ENCODE measurements around the gene FAHD1.

Gene FAHD1

GRCh38 chr16:1826691-1827573 lies at the start of gene FAHD1, which contains the start of gene HAGH:
FAHD1 (plus strand) TSS chr16:1827206; CDS start chr16:1827239, 33 bp downstream.
HAGH (minus strand) TSS chr16:1826825; CDS start chr16:1826787, 38 bp downstream.
- DNase-seq (ENCODE audit: low read depth): peak; percentile 88

GRCh38 chr16:1777375-1778199 lies 49.4 kb upstream of the FAHD1 start:
- no peak for DNase-seq (ENCODE audit: low read depth)

GRCh38 chr16:1778200-1779179 lies 48.5 kb upstream of the FAHD1 start:
- DNase-seq (ENCODE audit: low read depth): no peak

GRCh38 chr16:1779234-1779701 lies 47.7 kb upstream of the FAHD1 start:
- DNase-seq (ENCODE audit: low read depth): no peak

GRCh38 chr16:1779741-1780676 lies 47.0 kb upstream of the FAHD1 start:
- no peak for DNase-seq (ENCODE audit: low read depth)

- DNase-seq (ENCODE audit: low read depth): no peak
Measured at GRCh38 chr16:1780677-1781072, 46.3 kb upstream of the FAHD1 start.

GRCh38 chr16:1781254-1781653 lies 45.8 kb upstream of the FAHD1 start:
- DNase-seq (ENCODE audit: low read depth): no peak

GRCh38 chr16:1781758-1782407 lies 45.1 kb upstream of the FAHD1 start:
- peak; percentile 41 for DNase-seq (ENCODE audit: low read depth)

GRCh38 chr16:1782408-1783264 lies 44.4 kb upstream of the FAHD1 start, which contains the start of the genes NUBP2 and SPSB3:
NUBP2 (plus strand) TSS chr16:1782960; CDS start chr16:1783021, 61 bp downstream.
SPSB3 (minus strand) TSS chr16:1782571; CDS start chr16:1781483, 1,088 bp downstream.
- peak; percentile 100 for DNase-seq (ENCODE audit: low read depth)

- DNase-seq (ENCODE audit: low read depth): no peak
Measured at GRCh38 chr16:1784977-1785845, 41.8 kb upstream of the FAHD1 start.

- DNase-seq (ENCODE audit: low read depth): no peak
Measured at GRCh38 chr16:1785846-1786170, 41.2 kb upstream of the FAHD1 start.

GRCh38 chr16:1786242-1787055 lies 40.6 kb upstream of the FAHD1 start:
- no peak for DNase-seq (ENCODE audit: low read depth)

GRCh38 chr16:1787056-1787321 lies 40.0 kb upstream of the FAHD1 start:
- no peak for DNase-seq (ENCODE audit: low read depth)

GRCh38 chr16:1787322-1788094 lies 39.5 kb upstream of the FAHD1 start:
- DNase-seq (ENCODE audit: low read depth): no peak

GRCh38 chr16:1788095-1788707 lies 38.8 kb upstream of the FAHD1 start:
- DNase-seq (ENCODE audit: low read depth): no peak

GRCh38 chr16:1788708-1789100 lies 38.3 kb upstream of the FAHD1 start:
- DNase-seq (ENCODE audit: low read depth): no peak
